OCI-LY7 (cell line): Measurements from ENCODE around the gene XRCC5. TPM values are rescaled to one million over a fixed set of nuclear protein-coding genes. Genes with fewer than 3 reads are reported as not detected.

ENCODE experiments used
- BruUV-seq: library from RNA; stranded (reverse); fragments of 400-500 nt; replicated peaks from 2 replicates; lab custom pipeline; 2021; lab: Mats Ljungman, UMichigan
- CTCF ChIA-PET: fragments of 300-600 bp; sonication (Branson Sonifier 250); formaldehyde crosslinking; loops from one replicate; lab custom pipeline; 2022; ENCODE audit warnings: antibody characterized with exemption; ENCODE audit not compliant: unreplicated experiment; lab: Charles Lee
- POLR2A ChIA-PET: fragments of 300-600 bp; sonication (Branson Sonifier 250); formaldehyde crosslinking; loops from one replicate; lab custom pipeline; 2022; ENCODE audit warnings: antibody characterized with exemption; lab: Charles Lee
- DNase-seq: peaks from one replicate; pipeline ENCODE4 v3.0.0-alpha.2; 2015; ENCODE audit warnings: low spot score
- H2AFZ ChIP-seq: fragments of 200-600 bp; sonication (generic), shearing (Covaris generic); 2 replicates; pipeline ENCODE4 v1.6.1; 2014; ENCODE audit warnings: mild to moderate bottlenecking, antibody characterized with exemption, low read length, moderate library complexity
- H3K27ac ChIP-seq: fragments of 200-600 bp; sonication (generic); 2 replicates; pipeline ENCODE4 v1.5.1; 2014; ENCODE audit warnings: mixed run types, low read depth, mild to moderate bottlenecking, moderate library complexity, low read length, inconsistent platforms; ENCODE audit not compliant: poor library complexity, severe bottlenecking
- H3K36me3 ChIP-seq: fragments of 200-600 bp; sonication (generic); 2 replicates; pipeline ENCODE4 v1.6.1; 2014; ENCODE audit warnings: mild to moderate bottlenecking, antibody characterized with exemption, low read length, moderate library complexity, mixed read lengths; ENCODE audit not compliant: insufficient read depth
- H3K4me1 ChIP-seq: fragments of 200-600 bp; sonication (generic); 2 replicates; pipeline ENCODE4 v1.5.1; 2014; ENCODE audit warnings: mild to moderate bottlenecking, low read length; ENCODE audit not compliant: insufficient read depth, poor library complexity, severe bottlenecking
- H3K4me2 ChIP-seq: fragments of 200-600 bp; sonication (generic); 2 replicates; pipeline ENCODE4 v1.6.1; 2014; ENCODE audit warnings: mild to moderate bottlenecking, low read length
- H3K4me3 ChIP-seq: fragments of 200-600 bp; sonication (generic); 2 replicates; pipeline ENCODE4 v1.5.1; 2014; ENCODE audit warnings: mild to moderate bottlenecking, low read depth, low read length; ENCODE audit not compliant: poor library complexity, severe bottlenecking
- H3K79me2 ChIP-seq: fragments of 200-600 bp; sonication (generic); 2 replicates; pipeline ENCODE4 v1.6.1; 2016; ENCODE audit warnings: low read depth, mild to moderate bottlenecking, low read length, moderate library complexity, mixed read lengths; ENCODE audit not compliant: insufficient read depth
- H3K9me2 ChIP-seq: fragments of 200-600 bp; sonication (generic); 2 replicates; pipeline ENCODE4 v1.6.1; 2016; ENCODE audit warnings: mild to moderate bottlenecking, low read length, mixed read lengths; ENCODE audit not compliant: insufficient read depth
- H3K9me3 ChIP-seq: fragments of 200-600 bp; sonication (generic); 2 replicates; pipeline ENCODE4 v1.6.1; 2014; ENCODE audit warnings: mild to moderate bottlenecking, mixed run types, low read length, mixed read lengths
- H4K20me1 ChIP-seq: fragments of 200-600 bp; sonication (generic); 2 replicates; pipeline ENCODE4 v1.6.1; 2014; ENCODE audit warnings: mild to moderate bottlenecking, antibody characterized with exemption, low read length, moderate library complexity, mixed read lengths; ENCODE audit not compliant: insufficient read depth
- EZH2phosphoT487 ChIP-seq: fragments of 200-600 bp; sonication (generic); IDR thresholded peaks from 2 replicates; pipeline ENCODE4 v1.6.1; 2018; ENCODE audit warnings: low read depth, borderline replicate concordance, mild to moderate bottlenecking, mixed run types, antibody characterized with exemption, low read length, moderate library complexity, mixed read lengths
- intact Hi-C: fragments of 100-400 bp; cut with micrococcal nuclease; formaldehyde crosslinking; loops from one replicate; pipeline ENCODE4 v1.10.0; 2022; ENCODE audit not compliant: unreplicated experiment
- total RNA-seq, 2 experiments: library from RNA; depleted of rRNA in 1 of 2; stranded (reverse); fragments of >200 nt in 1 of 2; shearing (Covaris generic) in 1 of 2; gene quantifications; 2 replicates each; pipeline ENCODE4 v1.2.3, GENCODE V29; 2014 to 2022
- TF ChIP-seq, protein P1 (sequence below): fragments of 200-600 bp; sonication (generic); conservative IDR thresholded peaks from 2 replicates; pipeline ENCODE4 v1.5.1; 2014; ENCODE audit warnings: mild to moderate bottlenecking, antibody characterized with exemption, low read length, moderate library complexity, mixed read lengths

Gene XRCC5
- total RNA-seq, 2 experiments from 2014 or later, result 174 to 344 TPM

GRCh38 chr2:216072473-216072872, 36.7 kb upstream of the XRCC5 start:
- no peak overlapping the region for H3K4me2 ChIP-seq
- H4K20me1 ChIP-seq, result no peaks in the 10 kb centered on the region
- no TSS peak for BruUV-seq
- TF ChIP-seq EZH2phosphoT487, result no peak
- TF ChIP-seq, protein P1, sequence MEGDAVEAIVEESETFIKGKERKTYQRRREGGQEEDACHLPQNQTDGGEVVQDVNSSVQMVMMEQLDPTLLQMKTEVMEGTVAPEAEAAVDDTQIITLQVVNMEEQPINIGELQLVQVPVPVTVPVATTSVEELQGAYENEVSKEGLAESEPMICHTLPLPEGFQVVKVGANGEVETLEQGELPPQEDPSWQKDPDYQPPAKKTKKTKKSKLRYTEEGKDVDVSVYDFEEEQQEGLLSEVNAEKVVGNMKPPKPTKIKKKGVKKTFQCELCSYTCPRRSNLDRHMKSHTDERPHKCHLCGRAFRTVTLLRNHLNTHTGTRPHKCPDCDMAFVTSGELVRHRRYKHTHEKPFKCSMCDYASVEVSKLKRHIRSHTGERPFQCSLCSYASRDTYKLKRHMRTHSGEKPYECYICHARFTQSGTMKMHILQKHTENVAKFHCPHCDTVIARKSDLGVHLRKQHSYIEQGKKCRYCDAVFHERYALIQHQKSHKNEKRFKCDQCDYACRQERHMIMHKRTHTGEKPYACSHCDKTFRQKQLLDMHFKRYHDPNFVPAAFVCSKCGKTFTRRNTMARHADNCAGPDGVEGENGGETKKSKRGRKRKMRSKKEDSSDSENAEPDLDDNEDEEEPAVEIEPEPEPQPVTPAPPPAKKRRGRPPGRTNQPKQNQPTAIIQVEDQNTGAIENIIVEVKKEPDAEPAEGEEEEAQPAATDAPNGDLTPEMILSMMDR, result no peak
- no peaks in the 10 kb centered on the region for H3K36me3 ChIP-seq
- no peak overlapping the region for H3K27ac ChIP-seq
- intact Hi-C loops, result no loop called here
- H3K9me3 ChIP-seq, result no peaks in the 10 kb centered on the region; the same call in 1 of the 2 replicates
- no peak for DNase-seq
- H2AFZ ChIP-seq, result no peak overlapping the region
- no peaks in the 10 kb centered on the region for H3K4me1 ChIP-seq
- no peaks in the 10 kb centered on the region for H3K9me2 ChIP-seq
- H3K79me2 ChIP-seq, result no peaks in the 10 kb centered on the region
- ChIA-PET POLR2A (no interaction called here), CTCF (no interaction called here)
- H3K4me3 ChIP-seq, result no peak overlapping the region

GRCh38 chr2:216073773-216074172, 35.4 kb upstream of the XRCC5 start:
- TF ChIP-seq EZH2phosphoT487, result no peak
- TF ChIP-seq, protein P1, result no peak
- Histone ChIP-seq H3K4me1 (no peaks in the 10 kb centered on the region), H2AFZ (no peak overlapping the region), H3K27ac (no peak overlapping the region), H3K9me3 (no peaks in the 10 kb centered on the region; the same call in 1 of the 2 replicates), H3K36me3 (no peaks in the 10 kb centered on the region), H3K4me2 (no peak overlapping the region), H4K20me1 (no peaks in the 10 kb centered on the region), H3K9me2 (no peaks in the 10 kb centered on the region), H3K4me3 (no peak overlapping the region), H3K79me2 (no peaks in the 10 kb centered on the region)
- DNase-seq, result no peak
- no TSS peak for BruUV-seq
- ChIA-PET CTCF (no interaction called here), POLR2A (interaction anchor here (0.6 kb wide), 2 partner anchors 28 to 737 kb away, joined by 3 read pairs; no protein-coding TSS in a partner anchor)
- intact Hi-C loops, result no loop called here

DNA sequence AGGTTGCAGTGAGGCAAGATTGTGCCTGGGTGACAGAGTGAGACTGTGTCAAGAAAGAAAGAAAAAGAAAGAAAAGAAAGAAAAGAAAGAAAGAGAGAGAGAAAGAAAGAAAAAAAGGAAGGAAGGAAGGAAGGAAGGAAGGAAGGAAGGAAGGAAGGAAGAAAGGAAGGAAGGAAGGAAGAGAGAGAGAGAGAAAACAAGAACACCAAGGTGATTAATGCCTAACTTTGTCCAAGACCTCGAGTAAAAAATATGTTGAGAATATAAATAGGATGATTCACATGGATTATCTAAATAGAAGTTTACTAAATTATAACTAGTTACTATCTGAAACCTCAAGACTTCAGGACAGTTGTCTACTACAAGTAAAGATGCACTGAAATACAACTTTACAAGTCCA, 34.8 kb upstream of the XRCC5 start:
- Histone ChIP-seq H4K20me1 (no peaks in the 10 kb centered on the region), H3K79me2 (no peaks in the 10 kb centered on the region), H3K9me3 (no peaks in the 10 kb centered on the region; the same call in 1 of the 2 replicates), H3K36me3 (no peaks in the 10 kb centered on the region), H3K9me2 (no peaks in the 10 kb centered on the region), H3K4me3 (no peak overlapping the region), H3K4me2 (no peak overlapping the region), H3K4me1 (no peaks in the 10 kb centered on the region), H3K27ac (no peak overlapping the region), H2AFZ (no peak overlapping the region)
- BruUV-seq, result no TSS peak
- intact Hi-C loops, result no loop called here
- ChIA-PET CTCF (no interaction called here), POLR2A (no interaction called here)
- no peak for DNase-seq
- no peak for TF ChIP-seq EZH2phosphoT487
- TF ChIP-seq, protein P1, result no peak
